CD14-positive monocyte (primary cell): Measurements from ENCODE around the gene CTNNA3. TPM values are rescaled to one million over a fixed set of nuclear protein-coding genes. Genes with fewer than 3 reads are reported as not detected.

Experiments
- DNase-seq, 3 donors: peaks; one replicate each; pipeline ENCODE4 v3.0.0-alpha.2; 2011 to 2022
- H2AFZ ChIP-seq: 2 replicates; pipeline ENCODE4 v1.6.0; 2012; ENCODE audit warnings: mild to moderate bottlenecking, low read depth, low read length, inconsistent platforms; ENCODE audit not compliant: insufficient read depth, poor library complexity, severe bottlenecking
- H3K27ac ChIP-seq, 2 donors: 1 replicate in 1 of 2; 2 replicates in 1 of 2; pipeline ENCODE4 v1.5.1; 2012 to 2013; ENCODE audit warnings: low read length in 2 of 2, control low read depth in 1 of 2, inconsistent platforms in 1 of 2, low read depth in 1 of 2, mild to moderate bottlenecking in 1 of 2
- H3K27me3 ChIP-seq, 2 donors: one replicate each; pipeline versions ENCODE4 v1.6.0 to v1.6.1; 2011 to 2013; ENCODE audit warnings: low read length in 2 of 2; ENCODE audit not compliant: control insufficient read depth in 2 of 2, insufficient read depth in 2 of 2
- H3K36me3 ChIP-seq, 2 donors: replicated peaks in 1 of 2; 1 replicate in 1 of 2; 2 replicates in 1 of 2; pipeline versions ENCODE4 v1.5.1 to v1.6.1; 2012 to 2013; ENCODE audit warnings: low read length in 2 of 2, control low read depth in 1 of 2, inconsistent platforms in 1 of 2, mild to moderate bottlenecking in 1 of 2; ENCODE audit not compliant: insufficient read depth in 2 of 2, control insufficient read depth in 1 of 2
- H3K4me1 ChIP-seq, 2 donors: 1 replicate in 1 of 2; 2 replicates in 1 of 2; pipeline versions ENCODE4 v1.5.1 to v1.6.1; 2012 to 2013; ENCODE audit warnings: low read length in 2 of 2, control low read depth in 1 of 2, inconsistent platforms in 1 of 2, mild to moderate bottlenecking in 1 of 2, moderate library complexity in 1 of 2; ENCODE audit not compliant: insufficient read depth in 2 of 2, control insufficient read depth in 1 of 2
- H3K4me2 ChIP-seq: replicated peaks from 2 replicates; pipeline ENCODE3; 2012; ENCODE audit warnings: low read length, moderate library complexity, mild to moderate bottlenecking; ENCODE audit not compliant: poor library complexity, severe bottlenecking; ENCODE audit errors: extremely low read depth
- H3K4me3 ChIP-seq, 3 experiments: fragments of 200-600 bp in 1 of 3; sonication (generic) in 1 of 3; replicated peaks in 1 of 3; 1 replicate in 2 of 3; 2 replicates in 1 of 3; pipeline ENCODE4 v1.5.1; 2011 to 2013; ENCODE audit warnings: low read length in 3 of 3, mild to moderate bottlenecking in 3 of 3, control low read depth in 2 of 3, low read depth in 2 of 3, inconsistent platforms in 1 of 3, moderate library complexity in 1 of 3
- H3K79me2 ChIP-seq: 2 replicates; pipeline ENCODE4 v1.6.0; 2012; ENCODE audit warnings: mild to moderate bottlenecking, control low read depth, inconsistent platforms, low read length, moderate library complexity; ENCODE audit not compliant: insufficient read depth
- H3K9ac ChIP-seq: 2 replicates; pipeline ENCODE4 v1.6.0; 2017; ENCODE audit warnings: low read length, mild to moderate bottlenecking; ENCODE audit not compliant: insufficient read depth, poor library complexity, severe bottlenecking
- H3K9me3 ChIP-seq, 2 donors: replicated peaks in 1 of 2; 1 replicate in 1 of 2; 2 replicates in 1 of 2; pipeline versions ENCODE4 v1.5.1 to v1.6.1; 2012 to 2013; ENCODE audit warnings: low read length in 2 of 2, control low read depth in 1 of 2; ENCODE audit not compliant: control insufficient read depth in 1 of 2, insufficient read depth in 1 of 2
- H4K20me1 ChIP-seq: 2 replicates; pipeline ENCODE4 v1.6.0; 2012; ENCODE audit warnings: mild to moderate bottlenecking, low read length, control low read depth, moderate library complexity; ENCODE audit not compliant: insufficient read depth
- H3K27ac Mint-ChIP-seq, 7 donors: one replicate each; pipeline ENCODE4 v1.8.0; 2020; ENCODE audit warnings: mild to moderate bottlenecking in 7 of 7, mixed read lengths in 7 of 7, moderate library complexity in 6 of 7, inconsistent platforms in 2 of 7
- H3K27me3 Mint-ChIP-seq, 3 donors: one replicate each; pipeline ENCODE4 v1.8.0; 2021 to 2022; ENCODE audit warnings: low read depth in 3 of 3, mild to moderate bottlenecking in 3 of 3, mixed read lengths in 3 of 3, moderate library complexity in 3 of 3, inconsistent platforms in 1 of 3
- H3K36me3 Mint-ChIP-seq, 2 donors: one replicate each; pipeline ENCODE4 v1.8.0; 2020; ENCODE audit warnings: mixed read lengths in 2 of 2, inconsistent platforms in 1 of 2, mild to moderate bottlenecking in 1 of 2
- H3K4me1 Mint-ChIP-seq: one replicate; pipeline ENCODE4 v1.8.0; 2020; ENCODE audit warnings: mild to moderate bottlenecking, mixed read lengths
- H3K4me3 Mint-ChIP-seq, 2 donors: one replicate each; pipeline ENCODE4 v1.8.0; 2020; ENCODE audit warnings: mild to moderate bottlenecking in 2 of 2, mixed read lengths in 2 of 2, moderate library complexity in 1 of 2
- H3K9me3 Mint-ChIP-seq, 7 donors: one replicate each; pipeline ENCODE4 v1.8.0; 2020 to 2022; ENCODE audit warnings: mixed read lengths in 7 of 7, mild to moderate bottlenecking in 6 of 7, moderate library complexity in 6 of 7, inconsistent platforms in 2 of 7
- CTCF ChIP-seq: fragments of 200-600 bp; IDR thresholded peaks from one replicate; pipeline ENCODE4 v1.8.0; 2022; ENCODE audit warnings: antibody characterized with exemption, mild to moderate bottlenecking
- WGBS: methylation state at CpG from one replicate; pipeline ENCODE4 v1.1.5; 2013; ENCODE audit warnings: missing lambda C conversion rate; ENCODE audit not compliant: insufficient coverage; 5-methylcytosine and 5-hydroxymethylcytosine counted together
- intact Hi-C, 2 donors: fragments of 100-400 bp; cut with micrococcal nuclease; formaldehyde crosslinking; loops; one replicate each; pipeline versions ENCODE4 v1.15.0 to v1.15.1; 2023
- polyA plus RNA-seq, 3 donors: library from polyadenylated mRNA; depleted of rRNA in 1 of 3; unstranded in 2 of 3; stranded (reverse) in 1 of 3; fragments of 300-500 nt in 2 of 3; fragments of >200 nt in 1 of 3; fragmentation: Illumina TruSeq in 2 of 3; gene quantifications; 1 replicate in 2 of 3; 2 replicates in 1 of 3; pipeline ENCODE4 v1.2.3, GENCODE V29; 2012 to 2021

The CTNNA3 gene
- polyA plus RNA-seq, 3 donors, result not detected

- Histone ChIP-seq H3K4me3 (no peak overlapping the region), H3K36me3 (no peaks in the 10 kb centered on the region), H3K27me3 (no peaks in the 10 kb centered on the region), H3K4me2 (no peak overlapping the region), H4K20me1 (no peaks in the 10 kb centered on the region), H3K4me1 (no peaks in the 10 kb centered on the region), H2AFZ (no peak overlapping the region), H3K79me2 (no peaks in the 10 kb centered on the region), H3K9me3 (no peaks in the 10 kb centered on the region), H3K27ac (no peak overlapping the region), H3K9ac (no peak overlapping the region)
- Mint-ChIP-seq H3K27me3 (no peaks in the 10 kb centered on the region), H3K4me1 (no peaks in the 10 kb centered on the region), H3K9me3 (peaks cover 0 to 2% (median 0%) of the 10 kb centered on the region in 7 donors), H3K36me3 (no peaks in the 10 kb centered on the region), H3K27ac (no peak overlapping the region), H3K4me3 (no peak overlapping the region)
- WGBS, result 79% methylated on average over 2 of the region's 4 CpGs
- DNase-seq, result no peak
- intact Hi-C loops, result no loop called here
- no peak for TF ChIP-seq CTCF
Measured at GRCh38 chr10:65894379-65894778, 1801.6 kb downstream of the CTNNA3 start.

- no peaks in the 10 kb centered on the region for H3K27me3 Mint-ChIP-seq
- Histone ChIP-seq H3K4me2 (no peak overlapping the region), H3K79me2 (no peaks in the 10 kb centered on the region), H3K9ac (no peak overlapping the region), H3K27me3 (no peaks in the 10 kb centered on the region), H3K9me3 (peaks cover 0 to under 1% of the 10 kb centered on the region in 2 donors), H3K4me1 (no peaks in the 10 kb centered on the region), H2AFZ (no peak overlapping the region), H3K27ac (no peak overlapping the region), H3K36me3 (no peaks in the 10 kb centered on the region), H4K20me1 (no peaks in the 10 kb centered on the region), H3K4me3 (no peak overlapping the region)
- H3K27ac Mint-ChIP-seq, result no peak overlapping the region
- peaks cover 0 to 2% (median 0%) of the 10 kb centered on the region in 7 donors for H3K9me3 Mint-ChIP-seq
- no peak overlapping the region for H3K4me3 Mint-ChIP-seq
- no CpG with 5 or more reads among the region's 3 CpGs for WGBS
- no peak for DNase-seq
- H3K4me1 Mint-ChIP-seq, result no peaks in the 10 kb centered on the region
- no peaks in the 10 kb centered on the region for H3K36me3 Mint-ChIP-seq
- no peak for TF ChIP-seq CTCF
- intact Hi-C loops, result no loop called here
Measured at GRCh38 chr10:65893676-65894075, 1802.3 kb downstream of the CTNNA3 start.
